Cardiac muscle cell (in vitro differentiated cells and primary cell): Measurements from ENCODE around the gene TMEM38B. TPM values are rescaled to one million over a fixed set of nuclear protein-coding genes. Genes with fewer than 3 reads are reported as not detected.

Experiments used
- DNase-seq, 2 donors: peaks; one replicate each; pipeline versions ENCODE4 v3.0.0 to v3.0.0-alpha.2; 2010 to 2017; ENCODE audit warnings: low read depth in 1 of 2, low spot score in 1 of 2
- H3K27ac ChIP-seq: fragments of 200-600 bp; sonication (generic); 2 replicates; pipeline ENCODE4 v1.5.1; 2016
- H3K27me3 ChIP-seq: fragments of 200-600 bp; sonication (generic); 2 replicates; pipeline ENCODE4 v1.6.0; 2016; ENCODE audit warnings: control low read depth
- H3K36me3 ChIP-seq: fragments of 200-600 bp; sonication (generic); 2 replicates; pipeline ENCODE4 v1.5.1; 2016; ENCODE audit warnings: control low read depth
- H3K4me1 ChIP-seq: fragments of 200-600 bp; sonication (generic); 2 replicates; pipeline ENCODE4 v1.8.1; 2017; ENCODE audit warnings: low read depth, mild to moderate bottlenecking, mixed run types
- H3K4me3 ChIP-seq: fragments of 200-600 bp; sonication (generic); 2 replicates; pipeline ENCODE4 v1.5.1; 2016; ENCODE audit warnings: mild to moderate bottlenecking
- H3K9me3 ChIP-seq: fragments of 200-600 bp; sonication (generic); 2 replicates; pipeline ENCODE4 v1.5.1; 2017; ENCODE audit warnings: low read depth, mild to moderate bottlenecking, control low read depth
- polyA plus RNA-seq: library from polyadenylated mRNA; unstranded; fragments of >200 nt; fragmentation: Nextera tagmentation; extraction: Ambion mirVana; gene quantifications from 2 replicates; pipeline ENCODE4 v1.2.1, GENCODE V29; 2016
- total RNA-seq: library from RNA; depleted of rRNA; stranded (reverse); fragments of >200 nt; gene quantifications from 2 replicates; pipeline ENCODE4 v1.2.3, GENCODE V29; 2016
- TF ChIP-seq, protein P1 (sequence below): IDR thresholded peaks from 2 replicates; pipeline ENCODE4 v1.5.1; 2012; ENCODE audit warnings: low read depth, mild to moderate bottlenecking, low read length

Gene TMEM38B
- total and polyA plus RNA-seq, 2 experiments from 2014 or later = 17.5 to 24.9 TPM

GRCh38 chr9:105678163-105678562 is 16.2 kb upstream of the TMEM38B start:
- no peaks in the 10 kb centered on the region for H3K27me3 ChIP-seq

GRCh38 chr9:105678781-105679180 is 15.6 kb upstream of the TMEM38B start:
- H3K4me3 ChIP-seq = no peak overlapping the region
- TF ChIP-seq, protein P1, sequence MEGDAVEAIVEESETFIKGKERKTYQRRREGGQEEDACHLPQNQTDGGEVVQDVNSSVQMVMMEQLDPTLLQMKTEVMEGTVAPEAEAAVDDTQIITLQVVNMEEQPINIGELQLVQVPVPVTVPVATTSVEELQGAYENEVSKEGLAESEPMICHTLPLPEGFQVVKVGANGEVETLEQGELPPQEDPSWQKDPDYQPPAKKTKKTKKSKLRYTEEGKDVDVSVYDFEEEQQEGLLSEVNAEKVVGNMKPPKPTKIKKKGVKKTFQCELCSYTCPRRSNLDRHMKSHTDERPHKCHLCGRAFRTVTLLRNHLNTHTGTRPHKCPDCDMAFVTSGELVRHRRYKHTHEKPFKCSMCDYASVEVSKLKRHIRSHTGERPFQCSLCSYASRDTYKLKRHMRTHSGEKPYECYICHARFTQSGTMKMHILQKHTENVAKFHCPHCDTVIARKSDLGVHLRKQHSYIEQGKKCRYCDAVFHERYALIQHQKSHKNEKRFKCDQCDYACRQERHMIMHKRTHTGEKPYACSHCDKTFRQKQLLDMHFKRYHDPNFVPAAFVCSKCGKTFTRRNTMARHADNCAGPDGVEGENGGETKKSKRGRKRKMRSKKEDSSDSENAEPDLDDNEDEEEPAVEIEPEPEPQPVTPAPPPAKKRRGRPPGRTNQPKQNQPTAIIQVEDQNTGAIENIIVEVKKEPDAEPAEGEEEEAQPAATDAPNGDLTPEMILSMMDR = no peak
- no peaks in the 10 kb centered on the region for H3K27me3 ChIP-seq

More at GRCh38 chr9:105678163-105678562, 16.2 kb upstream of the TMEM38B start:
- Histone ChIP-seq H3K27ac (no peak overlapping the region), H3K4me3 (no peak overlapping the region), H3K36me3 (no peaks in the 10 kb centered on the region), H3K9me3 (no peaks in the 10 kb centered on the region), H3K4me1 (peaks cover 4% of the 10 kb centered on the region)
- TF ChIP-seq, protein P1 = no peak
- no peak for DNase-seq

GRCh38 chr9:105679257-105680022 is 14.9 kb upstream of the TMEM38B start:
- Histone ChIP-seq H3K4me1 (peaks cover 4% of the 10 kb centered on the region), H3K9me3 (no peaks in the 10 kb centered on the region), H3K36me3 (no peaks in the 10 kb centered on the region), H3K4me3 (no peak overlapping the region), H3K27me3 (no peaks in the 10 kb centered on the region), H3K27ac (no peak overlapping the region)
- DNase-seq = no peak
- TF ChIP-seq, protein P1 = no peak

More at GRCh38 chr9:105678781-105679180, 15.6 kb upstream of the TMEM38B start:
- H3K4me1 ChIP-seq = peaks cover 4% of the 10 kb centered on the region
- no peaks in the 10 kb centered on the region for H3K36me3 ChIP-seq
- no peaks in the 10 kb centered on the region for H3K9me3 ChIP-seq
- H3K27ac ChIP-seq = no peak overlapping the region
- no peak for DNase-seq

DNA sequence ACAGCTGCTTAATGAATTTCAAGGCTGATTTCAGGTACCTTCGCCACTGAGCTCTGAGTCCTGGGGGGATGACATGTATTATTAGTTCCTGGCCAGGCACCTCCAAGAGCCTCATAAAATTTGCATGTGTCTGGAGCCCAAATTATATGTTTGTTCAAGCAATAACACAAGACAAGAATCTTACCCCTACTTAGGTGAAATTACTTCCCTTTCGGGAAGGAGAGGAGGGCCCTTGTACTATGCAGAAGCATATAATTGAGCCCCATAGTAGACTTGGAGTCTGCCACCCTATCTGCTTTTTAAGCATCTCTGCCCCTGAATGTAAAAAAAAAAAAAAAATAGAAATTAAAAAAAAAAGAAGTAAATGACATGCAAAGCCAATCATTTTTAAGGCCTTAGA is 13.0 kb upstream of the TMEM38B start:
- H3K4me1 ChIP-seq = peaks cover 2% of the 10 kb centered on the region
- H3K27me3 ChIP-seq = no peaks in the 10 kb centered on the region
- no peak overlapping the region for H3K4me3 ChIP-seq
- no peak for DNase-seq
- H3K27ac ChIP-seq = no peak overlapping the region
- no peaks in the 10 kb centered on the region for H3K9me3 ChIP-seq
- H3K36me3 ChIP-seq = no peaks in the 10 kb centered on the region
- TF ChIP-seq, protein P1 = no peak

- Histone ChIP-seq H3K4me1 (no peaks in the 10 kb centered on the region), H3K9me3 (no peaks in the 10 kb centered on the region), H3K36me3 (no peaks in the 10 kb centered on the region), H3K4me3 (no peak overlapping the region), H3K27ac (no peak overlapping the region), H3K27me3 (no peaks in the 10 kb centered on the region)
- TF ChIP-seq, protein P1 = no peak
- DNase-seq = peak in 1 of 2 donors; percentile 47
Measured at GRCh38 chr9:105681724-105682123, 12.6 kb upstream of the TMEM38B start.
